H1 (cell line): ENCODE measurements around the gene SLC39A11. TPM values are rescaled to one million over a fixed set of nuclear protein-coding genes. Genes with fewer than 3 reads are reported as not detected.

ENCODE experiments used
- CTCF ChIA-PET: fragments of 300-600 bp; sonication (Branson Sonifier 250); formaldehyde crosslinking; loops from one replicate; lab custom pipeline; 2021; ENCODE audit not compliant: partially characterized antibody; lab: Charles Lee
- POLR2A ChIA-PET: fragments of 300-600 bp; sonication (Branson Sonifier 250); formaldehyde crosslinking; loops from one replicate; lab custom pipeline; 2021; ENCODE audit warnings: inconsistent platforms; ENCODE audit not compliant: partially characterized antibody; lab: Charles Lee
- DNase-seq, 2 experiments: peaks; one replicate each; pipeline versions ENCODE4 v3.0.0 to v3.0.0-alpha.2; 2010 to 2022; ENCODE audit warnings: low spot score in 2 of 2, low read depth in 1 of 2, mixed read lengths in 1 of 2
- FAIRE-seq: peaks from 2 replicates; lab custom pipeline; 2011; peaks lifted over from hg19 to GRCh38; lab: Jason Lieb, UNC
- H2AFZ ChIP-seq: 2 replicates; pipeline ENCODE4 v1.8.1; 2012; ENCODE audit warnings: low read length, inconsistent platforms
- H2AK5ac ChIP-seq: 2 replicates; pipeline ENCODE4 v1.6.1; 2013; ENCODE audit warnings: low read depth, low read length
- H2BK120ac ChIP-seq: replicated peaks from 2 replicates; pipeline ENCODE3; 2013; ENCODE audit warnings: low read depth, low read length, inconsistent platforms
- H2BK12ac ChIP-seq: 2 replicates; pipeline ENCODE4 v1.6.1; 2013; ENCODE audit warnings: low read depth, low read length
- H2BK15ac ChIP-seq: 2 replicates; pipeline ENCODE4 v1.6.1; 2013; ENCODE audit warnings: low read length
- H2BK20ac ChIP-seq: 2 replicates; pipeline ENCODE4 v1.6.1; 2013; ENCODE audit warnings: low read length
- H2BK5ac ChIP-seq: 2 replicates; pipeline ENCODE4 v1.6.1; 2013; ENCODE audit warnings: low read depth, low read length
- H3K14ac ChIP-seq: 2 replicates; pipeline ENCODE4 v1.6.1; 2013; ENCODE audit warnings: inconsistent platforms; ENCODE audit not compliant: insufficient read length
- H3K18ac ChIP-seq: 2 replicates; pipeline ENCODE4 v1.6.1; 2013; ENCODE audit warnings: low read length; ENCODE audit errors: extremely low read depth
- H3K23ac ChIP-seq: 2 replicates; pipeline ENCODE4 v1.6.1; 2013; ENCODE audit warnings: inconsistent platforms; ENCODE audit not compliant: insufficient read length
- H3K23me2 ChIP-seq: 2 replicates; pipeline ENCODE4 v1.6.1; 2013; ENCODE audit warnings: low read depth, low read length
- H3K27ac ChIP-seq: 2 replicates; pipeline ENCODE4 v1.6.1; 2011; ENCODE audit warnings: low read depth, low read length, inconsistent platforms
- H3K27me3 ChIP-seq, 4 experiments: replicated peaks in 1 of 4; 1 replicate in 1 of 4; 2 replicates in 3 of 4; pipeline versions ENCODE4 v1.6.1 to v1.8.1; 2011 to 2013; ENCODE audit warnings: low read length in 3 of 4, mild to moderate bottlenecking in 3 of 4, inconsistent platforms in 2 of 4, mixed read lengths in 2 of 4, moderate library complexity in 1 of 4; ENCODE audit not compliant: control insufficient read depth in 3 of 4, insufficient read depth in 3 of 4; ENCODE audit errors: extremely low read depth in 1 of 4
- H3K36me3 ChIP-seq, 4 experiments: 2 replicates each; pipeline versions ENCODE4 v1.6.1 to v1.8.1; 2011 to 2013; ENCODE audit warnings: mild to moderate bottlenecking in 4 of 4, low read length in 3 of 4, moderate library complexity in 2 of 4, control low read depth in 1 of 4, inconsistent platforms in 1 of 4; ENCODE audit not compliant: insufficient read depth in 4 of 4, control insufficient read depth in 2 of 4
- H3K4ac ChIP-seq: replicated peaks from 2 replicates; pipeline ENCODE3; 2013; ENCODE audit warnings: low read length, low read depth, mixed read lengths, inconsistent platforms; ENCODE audit not compliant: insufficient read length
- H3K4me1 ChIP-seq, 4 experiments: replicated peaks in 1 of 4; 1 replicate in 1 of 4; 2 replicates in 3 of 4; pipeline versions ENCODE4 v1.6.1 to v1.8.1; 2011 to 2013; ENCODE audit warnings: low read length in 3 of 4, inconsistent platforms in 2 of 4, mixed read lengths in 1 of 4; ENCODE audit not compliant: insufficient read depth in 4 of 4, control insufficient read depth in 3 of 4
- H3K4me2 ChIP-seq, 2 experiments: 2 replicates each; pipeline versions ENCODE4 v1.6.1 to v1.8.1; 2011 to 2013; ENCODE audit warnings: low read depth in 2 of 2, low read length in 2 of 2, control low read depth in 1 of 2, inconsistent platforms in 1 of 2, mild to moderate bottlenecking in 1 of 2; ENCODE audit not compliant: insufficient read depth in 1 of 2
- H3K4me3 ChIP-seq, 4 experiments: fragments of 200-600, 300-600 bp in 1 of 4; sonication (generic), shearing (Covaris generic), sonication (Bioruptor Twin) in 1 of 4; 2 replicates each; pipeline versions ENCODE4 v1.5.1 to v1.8.1; 2011 to 2016; ENCODE audit warnings: low read length in 4 of 4, low read depth in 3 of 4, control low read depth in 2 of 4, inconsistent platforms in 2 of 4, mild to moderate bottlenecking in 2 of 4, mixed read lengths in 1 of 4, moderate library complexity in 1 of 4; ENCODE audit not compliant: insufficient read depth in 2 of 4; ENCODE audit errors: extremely low read depth in 1 of 4
- H3K56ac ChIP-seq: replicated peaks from 2 replicates; pipeline ENCODE3; 2013; ENCODE audit warnings: low read depth, mild to moderate bottlenecking, mixed read lengths, low read length, inconsistent platforms; ENCODE audit not compliant: insufficient read length
- H3K79me1 ChIP-seq: 2 replicates; pipeline ENCODE4 v1.6.1; 2013; ENCODE audit warnings: low read depth, low read length, control low read depth
- H3K79me2 ChIP-seq, 2 experiments: 2 replicates each; pipeline versions ENCODE4 v1.6.1 to v1.8.1; 2012 to 2013; ENCODE audit warnings: low read length in 2 of 2, mild to moderate bottlenecking in 2 of 2, inconsistent platforms in 1 of 2; ENCODE audit not compliant: insufficient read depth in 2 of 2, control insufficient read depth in 1 of 2
- H3K9ac ChIP-seq, 4 experiments: replicated peaks in 1 of 4; 1 replicate in 1 of 4; 2 replicates in 3 of 4; pipeline versions ENCODE4 v1.6.1 to v1.8.1; 2011 to 2013; ENCODE audit warnings: low read depth in 3 of 4, low read length in 3 of 4, control low read depth in 2 of 4, mild to moderate bottlenecking in 2 of 4, moderate library complexity in 2 of 4, inconsistent platforms in 1 of 4; ENCODE audit errors: extremely low read depth in 1 of 4
- H3K9me3 ChIP-seq, 2 experiments: 2 replicates each; pipeline versions ENCODE4 v1.6.1 to v1.8.1; 2012 to 2013; ENCODE audit warnings: mild to moderate bottlenecking in 2 of 2, moderate library complexity in 2 of 2, control low read depth in 1 of 2, inconsistent platforms in 1 of 2, low read depth in 1 of 2, low read length in 1 of 2, mixed read lengths in 1 of 2; ENCODE audit not compliant: insufficient read depth in 2 of 2
- H4K20me1 ChIP-seq, 2 experiments: replicated peaks in 1 of 2; 2 replicates each; pipeline versions ENCODE3 to v1.8.1; 2011 to 2013; ENCODE audit warnings: inconsistent platforms in 2 of 2, low read length in 2 of 2, mild to moderate bottlenecking in 1 of 2; ENCODE audit not compliant: insufficient read depth in 2 of 2, control insufficient read depth in 1 of 2
- H4K5ac ChIP-seq: 2 replicates; pipeline ENCODE4 v1.6.1; 2013; ENCODE audit warnings: low read length, low read depth, mixed read lengths, inconsistent platforms; ENCODE audit not compliant: insufficient read length
- H4K8ac ChIP-seq: 2 replicates; pipeline ENCODE4 v1.8.0; 2013; ENCODE audit warnings: mild to moderate bottlenecking, moderate library complexity, low read length, inconsistent platforms; ENCODE audit not compliant: insufficient read depth; ENCODE audit errors: extremely low read depth
- H4K91ac ChIP-seq: replicated peaks from 2 replicates; pipeline ENCODE3; 2013; ENCODE audit warnings: low read length, mixed read lengths, inconsistent platforms; ENCODE audit not compliant: insufficient read length
- ASH2L ChIP-seq: fragments of 200-600, 300-600 bp; sonication (generic); IDR thresholded peaks from one replicate; pipeline ENCODE4 v1.7.1; 2017; ENCODE audit warnings: low read length
- ATF2 ChIP-seq: IDR thresholded peaks from 2 replicates; pipeline ENCODE4 v1.6.1; 2012; ENCODE audit warnings: low read length, inconsistent platforms
- EZH2 ChIP-seq: fragments of 200-600 bp; sonication (generic); IDR thresholded peaks from 2 replicates; pipeline ENCODE4 v1.7.1; 2012; ENCODE audit warnings: low read depth, mild to moderate bottlenecking, moderate library complexity, low read length, inconsistent platforms; ENCODE audit not compliant: severe bottlenecking
- MAX ChIP-seq: IDR thresholded peaks from 2 replicates; pipeline ENCODE4 v1.6.1; 2012; ENCODE audit warnings: inconsistent platforms
- RFX5 ChIP-seq: IDR thresholded peaks from 2 replicates; pipeline ENCODE4 v1.6.1; 2011; ENCODE audit warnings: low read depth, low read length, improper control_type of control experiment, borderline replicate concordance
- SAP30 ChIP-seq: fragments of 300-600 bp; sonication (generic); IDR thresholded peaks from 2 replicates; pipeline ENCODE4 v1.7.1; 2012; ENCODE audit warnings: low read length, moderate library complexity, mild to moderate bottlenecking, inconsistent platforms; ENCODE audit not compliant: insufficient read depth, insufficient replicate concordance
- WGBS, 2 experiments: shearing (Covaris generic) in 1 of 2; methylation state at CpG; one replicate each; pipeline versions ENCODE4 v1.1.6 to v1.1.7; 2013 to 2015; ENCODE audit warnings: low lambda C conversion rate in 2 of 2, mixed read lengths in 2 of 2, inconsistent platforms in 1 of 2, low coverage in 1 of 2, missing lambda C conversion rate in 1 of 2; ENCODE audit not compliant: insufficient replicate concordance in 2 of 2, insufficient coverage in 1 of 2, insufficient read length in 1 of 2; ENCODE audit errors: extremely low coverage in 1 of 2, missing lambda C conversion rate in 1 of 2; 5-methylcytosine and 5-hydroxymethylcytosine counted together
- polyA plus RNA-seq, 7 experiments: library from polyadenylated mRNA; depleted of rRNA in 3 of 7; stranded (reverse) in 5 of 7; unstranded in 2 of 7; fragments of >200 nt in 5 of 7; fragments of 200-250 nt in 2 of 7; gene quantifications; 1 replicate in 5 of 7; 2 replicates in 1 of 7; 4 replicates in 1 of 7; pipeline versions ENCODE4 v1.2.1 to v1.2.3, GENCODE V29; 2011 to 2013; ENCODE audit warnings: missing spikeins in 2 of 7, mixed read lengths in 2 of 7
- total RNA-seq: library from RNA; stranded (reverse); fragmentation: NEBNext Ultra II Directional; extraction: Animal tissue kit (Norgen Biotek cat#: 25700); gene quantifications from 2 replicates; pipeline ENCODE4 v1.2.1, GENCODE V29; 2021

Gene SLC39A11
- total and polyA plus RNA-seq, 2 of the 8 experiments (the other 6 are each of a cell fraction or from before 2014, with no cell fraction given), result 12.2 to 19.6 TPM

- ChIA-PET CTCF (interaction anchor here (0.6 to 1.8 kb wide), 5 partner anchors 10 to 1917 kb away, joined by 3 to 4 read pairs (median 3); no protein-coding TSS in a partner anchor), POLR2A (no interaction called here)
- Histone ChIP-seq H3K23ac (no peak overlapping the region), H2AK5ac (no peak overlapping the region), H2BK120ac (no peak overlapping the region), H2AFZ (no peak overlapping the region), H4K8ac (no peak overlapping the region), H3K9ac (no peak overlapping the region), H4K91ac (no peak overlapping the region), H3K18ac (no peak overlapping the region), H3K14ac (no peak overlapping the region), H2BK12ac (no peak overlapping the region), H3K4ac (no peak overlapping the region), H3K4me3 (no peak overlapping the region), H3K56ac (no peak overlapping the region), H4K5ac (no peak overlapping the region), H3K79me1 (no peaks in the 10 kb centered on the region), H3K27ac (no peak overlapping the region), H2BK5ac (no peak overlapping the region), H4K20me1 (no peaks in the 10 kb centered on the region), H2BK20ac (no peak overlapping the region), H3K36me3 (no peaks in the 10 kb centered on the region), H2BK15ac (no peak overlapping the region), H3K4me1 (peaks cover 0 to 4% (median 3%) of the 10 kb centered on the region in 4 experiments; a peak in 2 of 7 replicates), H3K23me2 (no peaks in the 10 kb centered on the region), H3K9me3 (no peaks in the 10 kb centered on the region), H3K27me3 (no peaks in the 10 kb centered on the region), H3K4me2 (no peak overlapping the region), H3K79me2 (no peaks in the 10 kb centered on the region)
- DNase-seq (no peak), FAIRE-seq (no peak)
- WGBS, 2 experiments, result 87% methylated on average over 4 of the region's 5 CpGs; no CpG with 5 or more reads in 1 of the 2 experiments
- no peak for TF ChIP-seq ASH2L
- TF ChIP-seq RFX5, result no peak
- TF ChIP-seq MAX, result no peak
- TF ChIP-seq SAP30, result no peak
- TF ChIP-seq EZH2, result no peak
- no peak for TF ChIP-seq ATF2
Measured at GRCh38 chr17:73121506-73121905, 29.0 kb upstream of the SLC39A11 start.
